SK-N-MC (cell line): Measurements from ENCODE around the gene CROCC.

ENCODE experiments used
- DNase-seq: peaks from one replicate; pipeline ENCODE4 v3.0.0-alpha.2; 2011; ENCODE audit warnings: low read depth, low spot score
- H3K27ac ChIP-seq: fragments of 200-600 bp; sonication (generic); 2 replicates; pipeline ENCODE4 v1.5.1; 2016; ENCODE audit warnings: mixed run types
- H3K36me3 ChIP-seq: fragments of 200-600 bp; sonication (generic); 2 replicates; pipeline ENCODE4 v1.6.1; 2017; ENCODE audit warnings: antibody characterized with exemption, low read length, mixed read lengths; ENCODE audit not compliant: insufficient read depth
- H3K4me3 ChIP-seq: fragments of 200-600 bp; sonication (generic); 2 replicates; pipeline ENCODE4 v1.5.1; 2016
- H3K9ac ChIP-seq: fragments of 200-600 bp; sonication (generic); 2 replicates; pipeline ENCODE4 v1.8.0; 2017; ENCODE audit warnings: mixed run types, mixed read lengths; ENCODE audit not compliant: insufficient read length
- H3K9me3 ChIP-seq: fragments of 200-600 bp; sonication (generic); 2 replicates; pipeline ENCODE4 v1.6.1; 2017; ENCODE audit warnings: low read depth, mild to moderate bottlenecking, antibody characterized with exemption, low read length, moderate library complexity, mixed read lengths
- EZH2 ChIP-seq: fragments of 200-600 bp; sonication (generic); IDR thresholded peaks from one replicate; pipeline ENCODE4 v1.6.1; 2017; ENCODE audit warnings: antibody characterized with exemption
- FOXP2 ChIP-seq: optimal IDR thresholded peaks from 2 replicates; pipeline ENCODE3; 2011; ENCODE audit warnings: mild to moderate bottlenecking, moderate library complexity; ENCODE audit not compliant: insufficient read depth; ENCODE audit errors: extremely low read length, control extremely low read depth
- POLR2AphosphoS5 ChIP-seq: IDR thresholded peaks from 2 replicates; pipeline ENCODE4 v1.6.1; 2012; ENCODE audit warnings: mild to moderate bottlenecking, low read depth, low read length, borderline replicate concordance

Gene CROCC

DNA sequence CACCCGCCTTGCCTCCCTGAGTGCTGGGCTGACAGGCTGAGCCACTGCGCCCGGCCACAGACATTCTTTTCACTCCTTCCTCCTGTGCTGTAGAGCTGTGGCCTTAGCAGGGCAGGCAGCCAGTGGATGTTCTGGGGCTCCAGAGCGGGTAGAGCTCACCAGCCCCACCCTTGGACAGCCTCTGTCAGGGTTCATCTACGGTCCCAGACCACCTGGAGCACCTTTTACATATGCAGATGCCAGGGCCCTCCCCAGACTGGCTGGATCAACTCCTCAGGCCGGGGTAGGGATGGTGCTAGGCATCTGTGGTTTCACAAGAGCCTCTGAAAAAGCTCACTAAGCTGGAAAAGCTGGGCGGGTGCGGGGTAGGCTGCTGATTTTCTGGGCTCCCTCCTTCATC, 85.4 kb downstream of the CROCC start:
- no peak overlapping the region for H3K4me3 ChIP-seq
- no peaks in the 10 kb centered on the region for H3K9me3 ChIP-seq
- H3K27ac ChIP-seq: no peak overlapping the region
- TF ChIP-seq FOXP2 (no peak), POLR2AphosphoS5 (no peak), EZH2 (no peak)
- H3K36me3 ChIP-seq: peaks cover 5% of the 10 kb centered on the region; the same call in 1 of the 2 replicates
- H3K9ac ChIP-seq: no peak overlapping the region
- no peak for DNase-seq

- no peak for TF ChIP-seq EZH2
- no peak for TF ChIP-seq POLR2AphosphoS5
- TF ChIP-seq FOXP2: no peak
- no peak for DNase-seq
- no peak overlapping the region for H3K9ac ChIP-seq
- H3K4me3 ChIP-seq: no peak overlapping the region
- H3K36me3 ChIP-seq: no peaks in the 10 kb centered on the region; the same call in 1 of the 2 replicates
- no peak overlapping the region for H3K27ac ChIP-seq
- H3K9me3 ChIP-seq: no peaks in the 10 kb centered on the region
These were observed 86.6 kb downstream of the CROCC start for GRCh38 chr1:17008208-17008855.

DNA sequence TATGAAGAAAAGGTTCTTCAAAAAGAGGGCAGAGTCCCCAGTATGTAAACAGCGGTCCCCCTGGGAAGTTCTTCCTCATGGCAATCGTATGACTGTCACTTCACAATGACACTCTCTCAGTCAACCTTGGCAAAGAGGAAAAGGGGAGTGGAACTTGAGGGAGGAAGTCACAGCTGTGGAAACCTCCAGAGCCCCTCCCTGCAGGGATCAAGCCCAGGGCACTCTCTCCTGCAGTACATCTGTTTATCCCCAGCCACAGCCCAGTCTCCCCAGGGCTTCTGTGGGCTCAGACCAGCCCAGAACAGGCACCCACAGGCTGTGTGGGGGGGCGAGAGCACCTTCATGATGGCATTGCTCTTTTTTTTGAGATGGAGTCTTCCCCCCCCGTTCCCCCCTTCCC, 88.0 kb downstream of the CROCC start:
- H3K9ac ChIP-seq: no peak overlapping the region
- no peaks in the 10 kb centered on the region for H3K9me3 ChIP-seq
- H3K4me3 ChIP-seq: no peak overlapping the region
- no peak for DNase-seq
- TF ChIP-seq FOXP2: no peak
- TF ChIP-seq EZH2: no peak
- TF ChIP-seq POLR2AphosphoS5: no peak
- no peaks in the 10 kb centered on the region for H3K36me3 ChIP-seq
- H3K27ac ChIP-seq: no peak overlapping the region

DNA sequence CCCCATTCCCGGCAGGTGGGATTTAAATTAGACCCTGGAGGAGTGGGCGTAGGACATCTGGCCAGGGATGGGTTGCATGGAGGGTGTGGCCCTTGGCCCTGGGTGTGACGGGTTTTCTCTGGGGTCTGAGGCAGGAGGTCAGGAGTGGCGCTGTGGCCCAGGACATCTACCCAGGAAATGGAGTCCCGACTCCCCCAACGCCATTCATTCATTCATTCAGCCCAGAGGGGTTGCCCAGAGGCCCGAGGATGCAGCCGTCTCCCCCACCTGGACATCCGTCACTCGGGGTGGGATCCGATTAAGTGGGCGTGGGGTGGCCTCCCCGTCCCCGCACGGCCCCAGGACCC, 89.3 kb downstream of the CROCC start:
- no peaks in the 10 kb centered on the region for H3K36me3 ChIP-seq
- H3K27ac ChIP-seq: no peak overlapping the region
- peak overlapping the region; percentile 86 for H3K4me3 ChIP-seq
- no peak for DNase-seq
- no peaks in the 10 kb centered on the region for H3K9me3 ChIP-seq
- no peak for TF ChIP-seq EZH2
- no peak for TF ChIP-seq POLR2AphosphoS5
- no peak for TF ChIP-seq FOXP2
- H3K9ac ChIP-seq: peak overlapping the region; percentile 57

DNA sequence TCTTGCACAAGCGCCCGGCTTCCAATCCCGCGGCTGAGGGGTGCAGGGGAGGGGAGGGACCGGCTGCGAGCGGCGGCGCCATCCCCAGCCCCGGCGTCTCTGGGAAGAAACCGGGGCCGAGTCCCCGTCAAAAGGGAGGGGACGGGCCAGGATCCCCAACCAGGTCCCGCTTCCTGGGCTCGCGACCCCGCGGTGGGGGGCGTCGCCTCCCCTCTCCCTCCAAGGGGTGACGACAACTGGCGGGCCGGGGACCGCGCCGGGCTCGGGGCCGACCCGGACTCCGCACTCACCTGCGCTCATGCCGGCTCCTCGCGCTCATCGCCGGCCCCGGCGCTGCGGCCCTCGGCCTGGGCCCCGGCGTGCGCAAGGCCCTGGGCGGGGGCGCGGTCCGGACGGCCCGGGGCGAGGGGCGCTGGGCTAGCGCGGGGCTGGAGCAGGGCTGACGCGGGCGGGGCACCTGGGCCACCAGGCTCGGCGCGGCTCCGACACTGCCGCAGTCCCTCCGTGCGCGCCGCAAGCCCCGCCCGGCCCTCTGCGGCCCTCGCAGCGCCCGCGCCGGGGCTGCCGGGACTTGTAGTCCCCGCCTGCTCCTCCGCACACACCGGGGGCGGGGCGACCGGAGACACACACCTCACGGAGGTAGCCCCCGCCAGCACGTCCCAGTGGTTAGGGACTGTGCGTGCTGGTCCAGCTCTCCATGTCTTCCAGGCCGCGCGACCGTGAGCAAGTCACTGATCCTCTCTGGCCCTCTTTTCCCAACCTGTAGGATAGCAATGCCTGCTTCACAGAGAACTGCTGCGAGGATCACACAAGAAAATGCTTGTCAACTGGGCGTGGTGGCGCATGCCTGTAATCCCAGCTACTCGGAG, 89.9 kb downstream of the CROCC start, which contains the start of gene ATP13A2:
Gene ATP13A2 (minus strand): TSS at position 490 of the 869 bp plus-strand sequence. CDS start 190 bp downstream, at position 300.
- Histone ChIP-seq H3K27ac (no peak within 1 kb of the TSS), H3K9me3 (no peaks in the 10 kb centered on the region), H3K9ac (peak within 1 kb of the TSS; percentile 57), H3K36me3 (no peaks in the 10 kb centered on the region), H3K4me3 (peak within 1 kb of the TSS; percentile 86)
- no peak for DNase-seq
- TF ChIP-seq POLR2AphosphoS5 (no peak), EZH2 (no peak), FOXP2 (no peak)

- Histone ChIP-seq H3K9me3 (no peaks in the 10 kb centered on the region), H3K9ac (no peak overlapping the region), H3K4me3 (no peak overlapping the region), H3K27ac (no peak overlapping the region), H3K36me3 (peaks cover 6% of the 10 kb centered on the region; the same call in 1 of the 2 replicates)
- no peak for DNase-seq
- TF ChIP-seq POLR2AphosphoS5 (no peak), FOXP2 (no peak), EZH2 (no peak)
These were observed 91.2 kb downstream of the CROCC start for GRCh38 chr1:17012775-17013490.

DNA sequence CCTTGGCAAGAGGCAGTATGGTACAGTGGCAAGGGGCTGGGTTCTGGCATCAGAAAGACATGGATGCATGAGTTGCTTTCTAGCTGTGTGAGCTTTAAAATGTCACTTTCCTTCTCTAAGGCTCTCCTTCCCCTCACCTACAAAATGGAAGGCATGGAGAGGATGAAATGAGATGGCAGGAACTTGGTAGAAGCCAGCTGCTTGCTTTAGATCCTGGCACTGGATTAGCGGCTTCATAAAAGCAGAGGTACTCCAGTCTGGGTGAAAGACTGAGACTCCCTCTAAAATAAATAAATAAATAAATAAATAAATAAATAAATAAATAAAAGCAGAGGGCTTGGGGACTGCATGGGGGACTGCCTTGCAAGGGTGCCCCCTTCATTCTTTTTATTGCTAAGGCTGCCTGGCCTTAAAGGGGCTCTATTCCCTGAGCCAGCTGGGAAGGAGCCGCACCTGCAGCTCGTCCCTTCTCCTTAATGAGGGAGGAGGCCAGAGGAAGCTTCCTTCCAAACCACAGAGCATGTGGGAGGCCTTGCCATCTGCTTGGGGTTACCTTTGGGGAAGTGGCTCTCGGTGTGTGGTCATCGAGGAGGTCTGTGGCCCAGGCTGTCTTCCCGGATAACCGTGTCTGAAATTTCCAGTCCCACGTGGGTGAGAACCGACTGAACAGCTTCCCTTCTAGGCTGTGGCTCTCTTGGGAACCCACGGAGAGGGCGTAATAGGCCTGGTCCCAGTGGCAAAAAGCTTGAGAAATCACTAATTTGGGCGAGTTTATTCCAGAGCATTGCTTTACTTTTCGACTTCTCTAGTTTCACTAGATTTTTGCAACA, 92.0 kb downstream of the CROCC start:
- Histone ChIP-seq H3K9ac (no peak overlapping the region), H3K27ac (no peak overlapping the region), H3K9me3 (no peaks in the 10 kb centered on the region), H3K36me3 (peaks cover 11% of the 10 kb centered on the region; the same call in 1 of the 2 replicates), H3K4me3 (no peak overlapping the region)
- TF ChIP-seq FOXP2 (no peak), EZH2 (no peak), POLR2AphosphoS5 (no peak)
- no peak for DNase-seq
